Measurements from ENCODE around the gene DSCAML1.
A peak's percentile ranks its signal among the peaks of the same experiment; 100 is the strongest.

The DSCAML1 gene

GRCh38 chr11:117585631-117586030 lies 211.4 kb downstream of the DSCAML1 start:
- no peaks in the 10 kb centered on the region for H3K27me3 ChIP-seq
- H3K36me3 ChIP-seq: no peaks in the 10 kb centered on the region
- TF ChIP-seq, protein P1, sequence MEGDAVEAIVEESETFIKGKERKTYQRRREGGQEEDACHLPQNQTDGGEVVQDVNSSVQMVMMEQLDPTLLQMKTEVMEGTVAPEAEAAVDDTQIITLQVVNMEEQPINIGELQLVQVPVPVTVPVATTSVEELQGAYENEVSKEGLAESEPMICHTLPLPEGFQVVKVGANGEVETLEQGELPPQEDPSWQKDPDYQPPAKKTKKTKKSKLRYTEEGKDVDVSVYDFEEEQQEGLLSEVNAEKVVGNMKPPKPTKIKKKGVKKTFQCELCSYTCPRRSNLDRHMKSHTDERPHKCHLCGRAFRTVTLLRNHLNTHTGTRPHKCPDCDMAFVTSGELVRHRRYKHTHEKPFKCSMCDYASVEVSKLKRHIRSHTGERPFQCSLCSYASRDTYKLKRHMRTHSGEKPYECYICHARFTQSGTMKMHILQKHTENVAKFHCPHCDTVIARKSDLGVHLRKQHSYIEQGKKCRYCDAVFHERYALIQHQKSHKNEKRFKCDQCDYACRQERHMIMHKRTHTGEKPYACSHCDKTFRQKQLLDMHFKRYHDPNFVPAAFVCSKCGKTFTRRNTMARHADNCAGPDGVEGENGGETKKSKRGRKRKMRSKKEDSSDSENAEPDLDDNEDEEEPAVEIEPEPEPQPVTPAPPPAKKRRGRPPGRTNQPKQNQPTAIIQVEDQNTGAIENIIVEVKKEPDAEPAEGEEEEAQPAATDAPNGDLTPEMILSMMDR (IDR thresholded peaks at IDR 0.05; ENCODE audit: low read depth, low read length): no peak
- no peak for DNase-seq
- peaks cover 21% of the 10 kb centered on the region for H3K4me1 ChIP-seq
- no peaks in the 10 kb centered on the region for H3K9me3 ChIP-seq
- H3K4me3 ChIP-seq (ENCODE audit: low read depth, low read length): no peak overlapping the region

DNA sequence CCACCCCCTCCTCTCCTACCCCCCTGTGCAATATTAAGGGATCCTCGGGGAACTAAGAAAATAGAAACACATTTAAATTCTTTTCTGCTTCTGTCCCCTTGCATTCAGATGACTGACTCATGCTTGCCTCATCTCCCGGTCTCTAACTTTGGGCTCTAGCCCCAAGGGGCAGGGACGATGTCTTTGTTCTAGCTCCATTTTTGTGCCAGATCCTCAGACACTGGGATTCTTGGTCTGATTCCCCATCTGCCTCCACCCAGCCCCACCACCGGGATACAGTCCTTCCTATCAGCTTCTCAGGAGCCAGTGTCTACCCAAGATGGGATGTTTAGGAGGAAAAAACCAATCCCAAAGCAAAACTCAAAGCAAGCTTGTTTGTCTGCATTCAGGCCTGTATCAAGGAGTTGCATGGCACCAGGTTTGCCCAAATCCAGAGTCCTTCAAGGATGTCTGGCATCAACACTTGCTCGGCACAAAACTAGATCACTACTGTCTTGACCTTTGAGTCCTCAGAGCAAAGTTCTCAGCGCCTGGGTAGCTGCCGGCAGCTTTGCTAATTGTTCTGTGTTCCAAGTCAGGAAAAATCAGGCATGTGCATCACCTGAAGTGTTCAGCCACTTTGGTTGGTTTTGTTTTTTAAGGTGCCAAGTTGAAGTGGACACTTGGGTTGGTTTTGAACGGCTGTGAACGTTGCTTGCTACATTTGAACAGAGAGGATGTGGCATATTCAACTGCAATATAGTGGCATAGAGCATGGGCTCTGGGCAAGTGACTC lies 212.8 kb downstream of the DSCAML1 start:
- no peak for DNase-seq
- TF ChIP-seq, protein P1 (IDR thresholded peaks at IDR 0.05; ENCODE audit: low read depth, low read length): no peak
- Histone ChIP-seq H3K4me1 (peaks cover 15% of the 10 kb centered on the region), H3K36me3 (no peaks in the 10 kb centered on the region), H3K27me3 (no peaks in the 10 kb centered on the region), H3K4me3 (ENCODE audit: low read depth, low read length) (no peak overlapping the region), H3K9me3 (no peaks in the 10 kb centered on the region)

GRCh38 chr11:117583063-117583801 lies 213.8 kb downstream of the DSCAML1 start:
- peak; percentile 68 for DNase-seq
- no peaks in the 10 kb centered on the region for H3K9me3 ChIP-seq
- no peak overlapping the region for H3K4me3 ChIP-seq (ENCODE audit: low read depth, low read length)

DNA sequence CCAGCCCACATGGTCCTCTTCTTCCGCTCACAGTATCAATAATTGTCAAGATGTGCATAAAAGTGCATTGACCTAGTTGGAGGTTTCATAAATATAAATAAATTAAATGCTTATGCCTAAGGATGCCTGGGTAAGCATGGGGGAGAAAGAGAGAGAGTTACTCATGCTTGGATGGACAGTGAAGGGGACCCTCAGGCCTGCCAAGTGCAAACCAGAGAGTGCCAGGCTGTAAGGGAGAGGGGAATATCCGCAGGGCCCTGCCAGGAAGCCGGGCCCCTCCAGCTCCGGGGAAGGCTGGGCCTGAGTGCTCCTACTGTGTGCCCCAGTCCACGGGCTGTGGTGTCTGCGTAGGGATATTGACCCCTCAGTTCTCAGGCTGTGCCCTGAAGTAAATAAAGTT lies 214.6 kb downstream of the DSCAML1 start:
- no peak overlapping the region for H3K4me3 ChIP-seq (ENCODE audit: low read depth, low read length)
- H3K4me1 ChIP-seq: peaks cover 15% of the 10 kb centered on the region
- TF ChIP-seq, protein P1 (IDR thresholded peaks at IDR 0.05; ENCODE audit: low read depth, low read length): no peak
- DNase-seq: no peak
- no peaks in the 10 kb centered on the region for H3K36me3 ChIP-seq
- no peaks in the 10 kb centered on the region for H3K9me3 ChIP-seq
- H3K27me3 ChIP-seq: no peaks in the 10 kb centered on the region

More at GRCh38 chr11:117583063-117583801, 213.8 kb downstream of the DSCAML1 start:
- H3K36me3 ChIP-seq: no peaks in the 10 kb centered on the region
- no peaks in the 10 kb centered on the region for H3K27me3 ChIP-seq
- TF ChIP-seq, protein P1 (IDR thresholded peaks at IDR 0.05; ENCODE audit: low read depth, low read length): no peak
- peaks cover 15% of the 10 kb centered on the region for H3K4me1 ChIP-seq

DNA sequence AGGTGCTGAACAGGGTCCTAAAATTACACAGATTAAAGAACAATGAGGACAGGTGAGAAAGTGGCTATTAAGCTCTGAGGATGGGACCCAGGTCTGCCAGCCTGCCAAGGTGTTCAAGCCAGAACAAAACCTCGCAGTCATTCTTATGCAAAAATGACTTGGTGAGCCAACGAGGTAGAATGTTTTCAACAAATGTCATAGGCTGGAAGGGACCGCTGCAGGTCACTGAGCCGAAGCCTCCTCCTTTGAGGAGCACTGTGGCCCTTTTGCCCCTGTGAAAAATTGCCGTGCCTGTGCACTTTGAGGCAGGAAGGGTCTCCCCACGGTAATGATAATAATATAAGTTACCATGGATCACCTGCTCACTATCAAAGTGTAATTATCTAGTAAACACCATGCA lies 216.2 kb downstream of the DSCAML1 start:
- TF ChIP-seq, protein P1 (IDR thresholded peaks at IDR 0.05; ENCODE audit: low read depth, low read length): no peak
- no peak for DNase-seq
- no peaks in the 10 kb centered on the region for H3K36me3 ChIP-seq
- no peaks in the 10 kb centered on the region for H3K9me3 ChIP-seq
- H3K4me1 ChIP-seq: peaks cover 12% of the 10 kb centered on the region
- no peaks in the 10 kb centered on the region for H3K27me3 ChIP-seq
- H3K4me3 ChIP-seq (ENCODE audit: low read depth, low read length): no peak overlapping the region

DNA sequence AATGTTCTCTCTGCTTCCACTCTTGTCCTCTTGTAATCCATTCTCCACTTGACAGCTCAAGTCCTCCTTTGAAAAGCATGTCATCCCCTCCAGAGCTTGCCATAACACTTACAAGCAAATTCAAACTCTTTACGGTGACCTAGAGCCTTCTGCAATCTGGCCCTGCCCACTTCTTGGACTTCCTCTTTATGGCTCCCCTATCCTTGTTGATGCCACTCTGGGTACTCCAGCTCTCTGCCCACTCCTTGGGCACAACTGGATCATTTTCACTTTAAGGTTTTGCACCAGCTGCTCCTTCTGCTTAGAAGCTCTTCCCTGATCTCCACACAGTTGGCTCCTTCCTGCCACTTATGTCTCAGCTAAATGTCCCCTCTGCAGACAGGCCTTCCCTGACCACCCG lies 217.9 kb downstream of the DSCAML1 start:
- H3K4me3 ChIP-seq (ENCODE audit: low read depth, low read length): no peak overlapping the region
- H3K4me1 ChIP-seq: peaks cover 10% of the 10 kb centered on the region
- no peak for DNase-seq
- H3K27me3 ChIP-seq: no peaks in the 10 kb centered on the region
- no peaks in the 10 kb centered on the region for H3K36me3 ChIP-seq
- TF ChIP-seq, protein P1 (IDR thresholded peaks at IDR 0.05; ENCODE audit: low read depth, low read length): no peak
- H3K9me3 ChIP-seq: no peaks in the 10 kb centered on the region
